OCI-LY7 (cell line): Measurements from ENCODE around the gene TAB2. TPM values are rescaled to one million over a fixed set of nuclear protein-coding genes. Genes with fewer than 3 reads are reported as not detected.

Source experiments
- BruUV-seq: library from RNA; stranded (reverse); fragments of 400-500 nt; replicated peaks from 2 replicates; lab custom pipeline; 2021; lab: Mats Ljungman, UMichigan
- CTCF ChIA-PET: fragments of 300-600 bp; sonication (Branson Sonifier 250); formaldehyde crosslinking; loops from one replicate; lab custom pipeline; 2022; ENCODE audit warnings: antibody characterized with exemption; ENCODE audit not compliant: unreplicated experiment; lab: Charles Lee
- POLR2A ChIA-PET: fragments of 300-600 bp; sonication (Branson Sonifier 250); formaldehyde crosslinking; loops from one replicate; lab custom pipeline; 2022; ENCODE audit warnings: antibody characterized with exemption; lab: Charles Lee
- DNase-seq: peaks from one replicate; pipeline ENCODE4 v3.0.0-alpha.2; 2015; ENCODE audit warnings: low spot score
- H2AFZ ChIP-seq: fragments of 200-600 bp; sonication (generic), shearing (Covaris generic); 2 replicates; pipeline ENCODE4 v1.6.1; 2014; ENCODE audit warnings: mild to moderate bottlenecking, antibody characterized with exemption, low read length, moderate library complexity
- H3K27ac ChIP-seq: fragments of 200-600 bp; sonication (generic); 2 replicates; pipeline ENCODE4 v1.5.1; 2014; ENCODE audit warnings: mixed run types, low read depth, mild to moderate bottlenecking, moderate library complexity, low read length, inconsistent platforms; ENCODE audit not compliant: poor library complexity, severe bottlenecking
- H3K36me3 ChIP-seq: fragments of 200-600 bp; sonication (generic); 2 replicates; pipeline ENCODE4 v1.6.1; 2014; ENCODE audit warnings: mild to moderate bottlenecking, antibody characterized with exemption, low read length, moderate library complexity, mixed read lengths; ENCODE audit not compliant: insufficient read depth
- H3K4me1 ChIP-seq: fragments of 200-600 bp; sonication (generic); 2 replicates; pipeline ENCODE4 v1.5.1; 2014; ENCODE audit warnings: mild to moderate bottlenecking, low read length; ENCODE audit not compliant: insufficient read depth, poor library complexity, severe bottlenecking
- H3K4me2 ChIP-seq: fragments of 200-600 bp; sonication (generic); 2 replicates; pipeline ENCODE4 v1.6.1; 2014; ENCODE audit warnings: mild to moderate bottlenecking, low read length
- H3K4me3 ChIP-seq: fragments of 200-600 bp; sonication (generic); 2 replicates; pipeline ENCODE4 v1.5.1; 2014; ENCODE audit warnings: mild to moderate bottlenecking, low read depth, low read length; ENCODE audit not compliant: poor library complexity, severe bottlenecking
- H3K79me2 ChIP-seq: fragments of 200-600 bp; sonication (generic); 2 replicates; pipeline ENCODE4 v1.6.1; 2016; ENCODE audit warnings: low read depth, mild to moderate bottlenecking, low read length, moderate library complexity, mixed read lengths; ENCODE audit not compliant: insufficient read depth
- H3K9me2 ChIP-seq: fragments of 200-600 bp; sonication (generic); 2 replicates; pipeline ENCODE4 v1.6.1; 2016; ENCODE audit warnings: mild to moderate bottlenecking, low read length, mixed read lengths; ENCODE audit not compliant: insufficient read depth
- H3K9me3 ChIP-seq: fragments of 200-600 bp; sonication (generic); 2 replicates; pipeline ENCODE4 v1.6.1; 2014; ENCODE audit warnings: mild to moderate bottlenecking, mixed run types, low read length, mixed read lengths
- H4K20me1 ChIP-seq: fragments of 200-600 bp; sonication (generic); 2 replicates; pipeline ENCODE4 v1.6.1; 2014; ENCODE audit warnings: mild to moderate bottlenecking, antibody characterized with exemption, low read length, moderate library complexity, mixed read lengths; ENCODE audit not compliant: insufficient read depth
- CTCF ChIP-seq: fragments of 200-600 bp; sonication (generic); conservative IDR thresholded peaks from 2 replicates; pipeline ENCODE4 v1.5.1; 2014; ENCODE audit warnings: mild to moderate bottlenecking, antibody characterized with exemption, low read length, moderate library complexity, mixed read lengths
- EZH2phosphoT487 ChIP-seq: fragments of 200-600 bp; sonication (generic); IDR thresholded peaks from 2 replicates; pipeline ENCODE4 v1.6.1; 2018; ENCODE audit warnings: low read depth, borderline replicate concordance, mild to moderate bottlenecking, mixed run types, antibody characterized with exemption, low read length, moderate library complexity, mixed read lengths
- intact Hi-C: fragments of 100-400 bp; cut with micrococcal nuclease; formaldehyde crosslinking; loops from one replicate; pipeline ENCODE4 v1.10.0; 2022; ENCODE audit not compliant: unreplicated experiment
- total RNA-seq, 2 experiments: library from RNA; depleted of rRNA in 1 of 2; stranded (reverse); fragments of >200 nt in 1 of 2; shearing (Covaris generic) in 1 of 2; gene quantifications; 2 replicates each; pipeline ENCODE4 v1.2.3, GENCODE V29; 2014 to 2022

TAB2 gene
- total RNA-seq, 2 experiments from 2014 or later = 17.3 to 35.8 TPM

- peaks cover 36% of the 10 kb centered on the region for H3K4me1 ChIP-seq
- no peak overlapping the region for H2AFZ ChIP-seq
- no peak for TF ChIP-seq EZH2phosphoT487
- TF ChIP-seq CTCF = no peak
- POLR2A ChIA-PET = interaction anchor here (0.5 to 1.5 kb wide), 12 partner anchors 10 to 909 kb away, joined by 3 to 7 read pairs (median 4); no protein-coding TSS in a partner anchor
- intact Hi-C loops = no loop called here
- no peak overlapping the region for H3K4me3 ChIP-seq
- no TSS peak for BruUV-seq
- H3K36me3 ChIP-seq = 0 out of 2 replicates have a peak, but pooled peaks cover 4% of the 10 kb centered on the region
- peaks cover 100% of the 10 kb centered on the region for H3K79me2 ChIP-seq
- H3K9me2 ChIP-seq = no peaks in the 10 kb centered on the region
- no peak overlapping the region for H3K4me2 ChIP-seq
- H3K9me3 ChIP-seq = no peaks in the 10 kb centered on the region
- DNase-seq = no peak
- CTCF ChIA-PET = no interaction called here
- peaks cover 56% of the 10 kb centered on the region for H4K20me1 ChIP-seq
- H3K27ac ChIP-seq = no peak overlapping the region
These were observed 6.9 kb downstream of the TAB2 start for GRCh38 chr6:149324428-149324827.

GRCh38 chr6:149325648-149326236 is 8.2 kb downstream of the TAB2 start:
- BruUV-seq = no TSS peak
- H3K4me2 ChIP-seq = no peak overlapping the region
- peaks cover 25% of the 10 kb centered on the region for H3K4me1 ChIP-seq
- no peaks in the 10 kb centered on the region for H3K9me2 ChIP-seq
- peaks cover 58% of the 10 kb centered on the region for H4K20me1 ChIP-seq
- peaks cover 100% of the 10 kb centered on the region for H3K79me2 ChIP-seq
- 0 out of 2 replicates have a peak, but pooled peaks cover 4% of the 10 kb centered on the region for H3K36me3 ChIP-seq
- H3K9me3 ChIP-seq = no peaks in the 10 kb centered on the region
- ChIA-PET CTCF (no interaction called here), POLR2A (interaction anchor here (0.6 to 1.3 kb wide), 7 partner anchors 12 to 191 kb away, joined by 3 to 7 read pairs (median 3); no protein-coding TSS in a partner anchor)
- TF ChIP-seq CTCF (no peak), EZH2phosphoT487 (no peak)
- H3K27ac ChIP-seq = no peak overlapping the region
- no peak for DNase-seq
- no peak overlapping the region for H3K4me3 ChIP-seq
- H2AFZ ChIP-seq = no peak overlapping the region
- intact Hi-C loops = no loop called here

GRCh38 chr6:149327638-149328037 is 10.1 kb downstream of the TAB2 start:
- Histone ChIP-seq H3K4me2 (no peak overlapping the region), H3K9me3 (no peaks in the 10 kb centered on the region), H3K36me3 (no peaks in the 10 kb centered on the region), H3K79me2 (peaks cover 100% of the 10 kb centered on the region), H2AFZ (no peak overlapping the region), H3K9me2 (no peaks in the 10 kb centered on the region), H3K4me1 (peaks cover 19% of the 10 kb centered on the region), H4K20me1 (peaks cover 57% of the 10 kb centered on the region), H3K4me3 (no peak overlapping the region), H3K27ac (no peak overlapping the region)
- DNase-seq = no peak
- POLR2A ChIA-PET = interaction anchor here (1.2 kb wide), 1 partner anchor 20 kb away, joined by 3 read pairs; no protein-coding TSS in a partner anchor
- BruUV-seq = no TSS peak
- CTCF ChIA-PET = interaction anchor here (0.6 kb wide), 1 partner anchor 38 kb away, joined by 3 read pairs; no protein-coding TSS in a partner anchor
- intact Hi-C loops = no loop called here
- TF ChIP-seq EZH2phosphoT487 = no peak
- TF ChIP-seq CTCF = no peak
